Vagina (tissue), 2 donors: Measurements from ENCODE around the gene ENTPD2. TPM values are rescaled to one million over a fixed set of nuclear protein-coding genes. Genes with fewer than 3 reads are reported as not detected.
A peak's percentile ranks its signal among the peaks of the same experiment; 100 is the strongest.

Experiments used
- DNase-seq, 2 donors: peaks; one replicate each; pipeline ENCODE4 v3.0.0-alpha.2; 2017; ENCODE audit errors: extremely low spot score in 2 of 2
- H3K27ac ChIP-seq: fragments of 200-600 bp; sonication (generic); one replicate; pipeline ENCODE4 v1.5.1; 2019
- H3K27me3 ChIP-seq: fragments of 200-600 bp; sonication (generic); one replicate; pipeline ENCODE4 v1.5.1; 2019
- H3K36me3 ChIP-seq, 2 donors: fragments of 200-600 bp; sonication (generic); one replicate each; pipeline ENCODE4 v1.5.1; 2017 to 2019
- H3K4me1 ChIP-seq: fragments of 200-600 bp; sonication (generic); one replicate; pipeline ENCODE4 v1.5.1; 2019
- H3K4me3 ChIP-seq, 2 donors: fragments of 200-600 bp; sonication (generic); 1 replicate in 1 of 2; 2 replicates in 1 of 2; pipeline ENCODE4 v1.5.1; 2016 to 2019
- H3K9me3 ChIP-seq: fragments of 200-600 bp; sonication (generic); one replicate; pipeline ENCODE4 v1.5.1; 2019
- POLR2A ChIP-seq, 2 donors: fragments of 450-650 bp; IDR thresholded peaks; one replicate each; pipeline ENCODE4 v1.6.1; 2017; ENCODE audit warnings: antibody characterized with exemption in 2 of 2, mild to moderate bottlenecking in 2 of 2, moderate library complexity in 2 of 2
- POLR2AphosphoS5 ChIP-seq, 2 donors: sonication (generic); formaldehyde crosslinking; IDR thresholded peaks; one replicate each; pipeline ENCODE4 v1.9.0; 2017; ENCODE audit warnings: antibody characterized with exemption in 2 of 2, mild to moderate bottlenecking in 2 of 2, low read depth in 1 of 2; ENCODE audit not compliant: insufficient read depth in 1 of 2
- intact Hi-C: fragments of 100-400 bp; cut with DNase I; formaldehyde crosslinking; loops from one replicate; pipeline ENCODE4 v1.15.1; 2023
- total RNA-seq: library from RNA; depleted of rRNA; stranded (reverse); fragments of >200 nt; gene quantifications from one replicate; pipeline ENCODE4 v1.2.3, GENCODE V29; 2016
- TF ChIP-seq, protein P1 (sequence below), 3 experiments: fragments of 450-650 bp in 2 of 3; fragments of 200-600 bp in 1 of 3; sonication (generic) in 1 of 3; IDR thresholded peaks; one replicate each; pipeline ENCODE4 v1.5.1; 2017 to 2019; ENCODE audit warnings: antibody characterized with exemption in 3 of 3, mild to moderate bottlenecking in 2 of 3, moderate library complexity in 2 of 3

ENTPD2 gene
- total RNA-seq, 1 donor from 2014 or later = 4.9 TPM

DNA sequence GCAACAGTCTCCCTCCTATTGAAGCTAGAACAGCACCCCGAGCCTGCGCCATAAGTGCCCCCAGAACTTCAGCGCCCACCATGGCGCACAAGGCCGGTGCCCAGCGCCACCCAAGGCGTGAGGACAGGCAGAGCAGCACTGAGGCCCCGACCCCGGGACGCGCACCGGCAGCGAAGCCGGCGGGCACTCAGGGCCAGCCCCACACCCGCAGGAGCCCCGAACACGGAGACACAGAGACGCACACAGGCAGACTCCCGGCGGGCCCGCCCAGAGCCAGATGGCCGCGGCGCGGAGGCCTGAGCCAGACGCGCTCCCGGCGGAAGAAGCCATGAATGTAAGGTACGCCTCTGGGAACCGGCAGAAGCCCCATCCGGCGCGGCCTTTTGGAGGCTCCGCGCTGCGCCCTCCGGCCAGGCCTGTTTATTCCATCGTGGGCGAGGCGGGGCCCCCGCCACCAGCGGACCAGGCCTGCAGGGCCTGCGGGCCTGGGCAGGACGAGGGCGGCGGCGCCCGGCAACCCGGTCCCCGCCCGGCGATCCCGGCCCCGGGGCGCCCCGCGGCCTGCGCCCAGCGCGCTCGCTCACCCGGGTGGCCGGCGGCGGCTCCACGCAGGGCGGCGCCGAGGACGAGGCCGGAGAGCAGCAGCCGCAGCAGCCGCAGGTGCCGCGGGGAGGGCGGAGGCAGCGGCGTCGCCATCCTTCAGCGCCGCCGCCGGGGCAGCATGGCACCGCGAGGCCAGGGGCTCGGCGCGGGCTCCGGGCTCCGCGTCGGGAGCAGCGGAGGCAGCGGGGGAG lies 8.4 kb downstream of the ENTPD2 start:
- TF ChIP-seq POLR2A (IDR thresholded peaks at IDR 0.05) (no peak), POLR2AphosphoS5 (IDR thresholded peaks at IDR 0.05; ENCODE audit: insufficient read depth in 1 of 2, low read depth in 1 of 2) (no peak)
- TF ChIP-seq, protein P1, sequence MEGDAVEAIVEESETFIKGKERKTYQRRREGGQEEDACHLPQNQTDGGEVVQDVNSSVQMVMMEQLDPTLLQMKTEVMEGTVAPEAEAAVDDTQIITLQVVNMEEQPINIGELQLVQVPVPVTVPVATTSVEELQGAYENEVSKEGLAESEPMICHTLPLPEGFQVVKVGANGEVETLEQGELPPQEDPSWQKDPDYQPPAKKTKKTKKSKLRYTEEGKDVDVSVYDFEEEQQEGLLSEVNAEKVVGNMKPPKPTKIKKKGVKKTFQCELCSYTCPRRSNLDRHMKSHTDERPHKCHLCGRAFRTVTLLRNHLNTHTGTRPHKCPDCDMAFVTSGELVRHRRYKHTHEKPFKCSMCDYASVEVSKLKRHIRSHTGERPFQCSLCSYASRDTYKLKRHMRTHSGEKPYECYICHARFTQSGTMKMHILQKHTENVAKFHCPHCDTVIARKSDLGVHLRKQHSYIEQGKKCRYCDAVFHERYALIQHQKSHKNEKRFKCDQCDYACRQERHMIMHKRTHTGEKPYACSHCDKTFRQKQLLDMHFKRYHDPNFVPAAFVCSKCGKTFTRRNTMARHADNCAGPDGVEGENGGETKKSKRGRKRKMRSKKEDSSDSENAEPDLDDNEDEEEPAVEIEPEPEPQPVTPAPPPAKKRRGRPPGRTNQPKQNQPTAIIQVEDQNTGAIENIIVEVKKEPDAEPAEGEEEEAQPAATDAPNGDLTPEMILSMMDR (IDR thresholded peaks at IDR 0.05) = no peak
- Histone ChIP-seq H3K4me1 (peaks cover 36% of the 10 kb centered on the region), H3K27ac (peak overlapping the region; percentile 6), H3K4me3 (peak overlapping the region; percentile 48 to 63), H3K36me3 (no peaks in the 10 kb centered on the region), H3K27me3 (no peaks in the 10 kb centered on the region), H3K9me3 (no peaks in the 10 kb centered on the region)
- no peak for DNase-seq
- intact Hi-C loops = no loop called here

DNA sequence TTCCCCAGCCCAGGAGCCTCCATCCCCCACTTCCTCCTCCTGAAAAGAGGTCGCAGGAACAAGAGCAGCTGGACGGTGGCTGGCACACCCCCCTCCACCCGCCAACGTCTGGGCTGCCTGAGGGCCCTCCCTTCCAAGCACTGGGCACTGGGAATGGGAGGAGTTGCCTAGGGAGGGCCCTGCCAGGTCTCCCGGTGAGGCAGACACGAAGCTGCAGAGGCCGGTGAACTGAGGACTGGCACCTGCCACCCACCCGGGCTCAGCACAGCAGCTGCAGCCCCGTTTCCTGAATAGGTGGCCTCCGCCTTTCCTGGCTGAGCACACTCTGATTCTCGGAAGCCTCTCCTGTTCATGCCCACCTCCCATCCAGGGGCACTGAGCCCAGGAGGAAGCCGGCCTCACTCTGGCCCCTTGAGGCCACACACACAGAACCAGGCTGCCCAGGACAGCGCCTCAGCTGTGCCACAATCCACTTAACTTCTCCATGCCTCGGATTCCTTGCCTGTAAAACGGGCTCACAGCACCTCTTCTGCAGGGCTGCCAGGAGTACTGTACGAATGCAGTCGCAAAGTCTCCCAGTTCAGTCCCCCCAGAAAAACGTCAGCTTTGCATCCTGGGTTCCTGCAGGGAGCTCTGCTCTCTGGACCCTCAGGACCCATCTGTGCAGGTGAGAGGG lies 9.2 kb downstream of the ENTPD2 start:
- Histone ChIP-seq H3K36me3 (peaks cover 0 to 3% of the 10 kb centered on the region in 2 donors), H3K9me3 (no peaks in the 10 kb centered on the region), H3K4me1 (peaks cover 36% of the 10 kb centered on the region), H3K27ac (no peak overlapping the region), H3K4me3 (peak overlapping the region; percentile 48 to 63), H3K27me3 (no peaks in the 10 kb centered on the region)
- DNase-seq = no peak
- TF ChIP-seq, protein P1 (IDR thresholded peaks at IDR 0.05) = no peak
- no peak for TF ChIP-seq POLR2AphosphoS5 (IDR thresholded peaks at IDR 0.05; ENCODE audit: insufficient read depth in 1 of 2, low read depth in 1 of 2)
- TF ChIP-seq POLR2A (IDR thresholded peaks at IDR 0.05) = no peak
- intact Hi-C loops = no loop called here

DNA sequence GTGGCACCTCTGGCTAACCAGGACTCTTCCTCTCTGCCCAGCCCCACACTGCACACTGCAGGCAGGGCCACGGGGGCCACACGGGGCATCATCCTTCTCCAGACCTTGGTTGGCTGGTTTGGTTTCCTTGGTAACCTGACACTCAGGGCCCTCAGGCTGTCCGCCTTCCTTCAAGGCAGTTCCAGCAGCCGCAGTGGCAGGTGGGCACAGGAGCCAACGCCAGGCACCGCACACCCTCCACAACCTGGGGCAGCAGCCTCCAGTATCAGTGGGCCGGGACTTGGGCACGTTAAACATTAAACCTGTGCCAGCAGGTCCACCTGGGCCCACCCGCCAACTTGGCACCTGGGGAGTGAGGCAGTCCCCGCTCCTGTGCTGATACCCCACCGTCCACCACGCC lies 9.8 kb downstream of the ENTPD2 start:
- no peak for DNase-seq
- H3K4me1 ChIP-seq = peaks cover 36% of the 10 kb centered on the region
- H3K27ac ChIP-seq = no peak overlapping the region
- peaks cover 0 to 7% of the 10 kb centered on the region in 2 donors for H3K36me3 ChIP-seq
- intact Hi-C loops = no loop called here
- no peaks in the 10 kb centered on the region for H3K9me3 ChIP-seq
- peak overlapping the region; percentile 48 to 63 for H3K4me3 ChIP-seq
- H3K27me3 ChIP-seq = no peaks in the 10 kb centered on the region
- TF ChIP-seq, protein P1 (IDR thresholded peaks at IDR 0.05) = no peak
- no peak for TF ChIP-seq POLR2AphosphoS5 (IDR thresholded peaks at IDR 0.05; ENCODE audit: insufficient read depth in 1 of 2, low read depth in 1 of 2)
- TF ChIP-seq POLR2A (IDR thresholded peaks at IDR 0.05) = no peak

DNA sequence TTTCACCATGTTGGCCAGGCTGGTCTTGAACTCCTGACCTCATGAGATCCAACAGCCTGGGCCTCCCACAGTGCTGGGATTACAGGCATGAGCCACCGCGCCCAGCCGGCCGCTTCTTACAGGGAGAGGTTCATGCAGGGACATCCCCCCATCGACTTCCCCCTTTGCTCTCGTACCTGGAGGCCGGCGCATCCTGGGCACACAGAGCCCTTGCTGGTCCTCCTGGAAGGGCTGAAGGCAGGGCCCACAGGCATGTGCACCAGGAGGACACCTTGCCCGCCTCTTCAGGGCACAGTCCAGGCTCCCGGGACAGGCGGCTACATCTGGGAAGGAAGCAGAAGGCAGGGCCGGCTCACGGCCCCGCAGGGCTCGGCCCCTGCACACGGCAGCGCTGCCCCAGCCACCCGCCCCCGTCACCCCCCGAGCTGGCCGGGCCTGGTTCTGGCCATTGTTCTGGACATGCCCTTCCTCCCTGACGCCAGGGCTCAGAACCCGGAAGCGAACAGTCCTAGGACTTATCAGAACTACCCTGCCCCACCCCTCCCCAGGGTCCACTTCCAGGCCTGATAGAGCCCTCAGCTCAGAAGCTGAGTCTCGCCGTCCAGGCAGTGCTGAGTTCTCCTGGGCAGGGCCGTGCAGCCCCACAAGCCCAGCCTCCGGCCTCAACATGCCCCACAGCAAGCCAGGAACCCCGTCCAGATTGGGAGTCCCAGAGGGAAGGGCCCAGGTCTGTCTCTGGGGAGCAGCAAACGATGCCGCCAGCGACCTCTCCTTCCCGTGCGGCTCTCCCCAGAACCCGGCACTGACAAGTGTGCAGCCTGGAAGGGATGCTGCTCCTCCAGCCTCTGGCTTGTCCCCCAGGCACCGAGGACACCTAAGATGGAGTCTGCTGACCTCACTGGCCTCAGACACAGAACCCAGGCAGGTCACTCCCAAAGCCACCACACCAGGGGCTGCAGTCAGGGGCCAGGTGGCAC lies 10.8 kb downstream of the ENTPD2 start:
- Histone ChIP-seq H3K27ac (no peak overlapping the region), H3K9me3 (no peaks in the 10 kb centered on the region), H3K4me1 (peaks cover 30% of the 10 kb centered on the region), H3K36me3 (peaks cover 0 to 7% of the 10 kb centered on the region in 2 donors), H3K27me3 (no peaks in the 10 kb centered on the region), H3K4me3 (peak overlapping the region; percentile 48 to 63)
- intact Hi-C loops = no loop called here
- no peak for DNase-seq
- TF ChIP-seq POLR2A (IDR thresholded peaks at IDR 0.05) (no peak), POLR2AphosphoS5 (IDR thresholded peaks at IDR 0.05; ENCODE audit: insufficient read depth in 1 of 2, low read depth in 1 of 2) (no peak)
- TF ChIP-seq, protein P1 (IDR thresholded peaks at IDR 0.05) = no peak
